A673 (cell line): ENCODE measurements around the gene ARHGAP15. TPM values are rescaled to one million over a fixed set of nuclear protein-coding genes. Genes with fewer than 3 reads are reported as not detected.

Source experiments
- BruUV-seq: library from RNA; stranded (reverse); fragments of 400-500 nt; replicated peaks from 2 replicates; lab custom pipeline; 2021; lab: Mats Ljungman, UMichigan
- CTCF ChIA-PET: fragments of 300-600 bp; sonication (Branson Sonifier 250); formaldehyde crosslinking; loops from one replicate; lab custom pipeline; 2022; ENCODE audit warnings: antibody characterized with exemption; lab: Charles Lee
- POLR2A ChIA-PET: fragments of 300-600 bp; sonication (Branson Sonifier 250); formaldehyde crosslinking; loops from one replicate; lab custom pipeline; 2022; ENCODE audit warnings: antibody characterized with exemption; ENCODE audit not compliant: low non-redundant PET; lab: Charles Lee
- DNase-seq: peaks from one replicate; pipeline ENCODE4 v3.0.0-alpha.2; 2015; ENCODE audit warnings: low spot score
- H3K27ac ChIP-seq: fragments of 200-600 bp; sonication (generic); 2 replicates; pipeline ENCODE4 v1.5.1; 2016; ENCODE audit warnings: mixed run types, low read depth, mild to moderate bottlenecking, mixed read lengths, antibody characterized with exemption, low read length; ENCODE audit not compliant: poor library complexity, severe bottlenecking
- H3K27me3 ChIP-seq: fragments of 200-600 bp; sonication (generic); replicated peaks from 2 replicates; pipeline ENCODE4 v1.6.1; 2017; ENCODE audit warnings: mixed run types, low read depth, mild to moderate bottlenecking, mixed read lengths, antibody characterized with exemption, low read length; ENCODE audit not compliant: insufficient read depth, poor library complexity
- H3K36me3 ChIP-seq: fragments of 200-600 bp; sonication (generic); 2 replicates; pipeline ENCODE4 v1.6.1; 2016; ENCODE audit warnings: mixed run types, mild to moderate bottlenecking, mixed read lengths, antibody characterized with exemption, low read length; ENCODE audit not compliant: insufficient read depth, poor library complexity, severe bottlenecking
- H3K4me1 ChIP-seq: fragments of 200-600 bp; sonication (generic); 2 replicates; pipeline ENCODE4 v1.6.1; 2017; ENCODE audit warnings: mixed run types, mild to moderate bottlenecking, mixed read lengths, antibody characterized with exemption, low read length; ENCODE audit not compliant: insufficient read depth, poor library complexity, severe bottlenecking
- H3K4me3 ChIP-seq: fragments of 200-600 bp; sonication (generic); 2 replicates; pipeline ENCODE4 v1.5.1; 2016; ENCODE audit warnings: low read depth, mixed run types, mild to moderate bottlenecking, mixed read lengths, low read length; ENCODE audit not compliant: poor library complexity, severe bottlenecking
- H3K9me3 ChIP-seq: fragments of 200-600 bp; sonication (generic); 2 replicates; pipeline ENCODE4 v1.6.1; 2016; ENCODE audit warnings: mixed run types, low read depth, mild to moderate bottlenecking, mixed read lengths, antibody characterized with exemption, low read length; ENCODE audit not compliant: poor library complexity, severe bottlenecking
- EZH2 ChIP-seq: fragments of 200-600 bp; sonication (generic); IDR thresholded peaks from 2 replicates; pipeline ENCODE4 v1.6.1; 2017; ENCODE audit warnings: borderline replicate concordance, low read depth, mild to moderate bottlenecking, mixed read lengths, antibody characterized with exemption, low read length; ENCODE audit not compliant: poor library complexity, severe bottlenecking
- intact Hi-C: fragments of 100-400 bp; cut with micrococcal nuclease; formaldehyde crosslinking; loops from one replicate; pipeline ENCODE4 v1.10.0; 2022; ENCODE audit not compliant: unreplicated experiment
- total RNA-seq: library from RNA; stranded (reverse); gene quantifications from 2 replicates; pipeline ENCODE4 v1.2.3, GENCODE V29; 2021
- TF ChIP-seq, protein P1 (sequence below): fragments of 300-800, 200-600 bp; sonication (generic); conservative IDR thresholded peaks from 2 replicates; pipeline ENCODE4 v1.5.1; 2017; ENCODE audit warnings: low read depth, mild to moderate bottlenecking, antibody characterized with exemption, low read length, moderate library complexity, mixed read lengths

Gene ARHGAP15
- total RNA-seq, 1 experiment from 2014 or later = not detected

DNA sequence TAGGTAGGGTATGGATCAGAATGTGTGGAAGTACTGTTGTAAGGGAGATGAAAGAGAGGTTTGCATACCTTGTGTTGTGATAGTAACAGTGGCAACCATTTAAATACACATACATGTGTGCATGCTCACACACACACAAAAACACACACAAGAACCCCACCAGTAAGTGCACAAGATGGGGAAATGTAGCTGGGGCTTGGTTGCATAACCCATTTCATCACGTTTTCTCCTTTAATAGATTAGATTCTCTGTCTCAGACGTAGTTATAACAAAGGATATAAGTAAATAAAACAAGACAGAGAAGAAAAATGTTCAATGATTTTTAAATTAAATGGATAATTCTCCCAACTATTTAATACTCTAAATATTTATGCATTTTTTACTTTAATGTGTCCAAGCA lies 13.4 kb downstream of the ARHGAP15 start:
- no peak for DNase-seq
- no peak for TF ChIP-seq EZH2
- TF ChIP-seq, protein P1, sequence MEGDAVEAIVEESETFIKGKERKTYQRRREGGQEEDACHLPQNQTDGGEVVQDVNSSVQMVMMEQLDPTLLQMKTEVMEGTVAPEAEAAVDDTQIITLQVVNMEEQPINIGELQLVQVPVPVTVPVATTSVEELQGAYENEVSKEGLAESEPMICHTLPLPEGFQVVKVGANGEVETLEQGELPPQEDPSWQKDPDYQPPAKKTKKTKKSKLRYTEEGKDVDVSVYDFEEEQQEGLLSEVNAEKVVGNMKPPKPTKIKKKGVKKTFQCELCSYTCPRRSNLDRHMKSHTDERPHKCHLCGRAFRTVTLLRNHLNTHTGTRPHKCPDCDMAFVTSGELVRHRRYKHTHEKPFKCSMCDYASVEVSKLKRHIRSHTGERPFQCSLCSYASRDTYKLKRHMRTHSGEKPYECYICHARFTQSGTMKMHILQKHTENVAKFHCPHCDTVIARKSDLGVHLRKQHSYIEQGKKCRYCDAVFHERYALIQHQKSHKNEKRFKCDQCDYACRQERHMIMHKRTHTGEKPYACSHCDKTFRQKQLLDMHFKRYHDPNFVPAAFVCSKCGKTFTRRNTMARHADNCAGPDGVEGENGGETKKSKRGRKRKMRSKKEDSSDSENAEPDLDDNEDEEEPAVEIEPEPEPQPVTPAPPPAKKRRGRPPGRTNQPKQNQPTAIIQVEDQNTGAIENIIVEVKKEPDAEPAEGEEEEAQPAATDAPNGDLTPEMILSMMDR = no peak
- Histone ChIP-seq H3K27ac (no peak overlapping the region), H3K4me1 (no peaks in the 10 kb centered on the region), H3K27me3 (no peaks in the 10 kb centered on the region), H3K4me3 (no peak overlapping the region), H3K9me3 (no peaks in the 10 kb centered on the region), H3K36me3 (no peaks in the 10 kb centered on the region)
- CTCF ChIA-PET = no interaction called here
- intact Hi-C loops = no loop called here
- no TSS peak for BruUV-seq
- POLR2A ChIA-PET = no interaction called here

- no peaks in the 10 kb centered on the region for H3K36me3 ChIP-seq
- H3K4me1 ChIP-seq = no peaks in the 10 kb centered on the region
- BruUV-seq = no TSS peak
- POLR2A ChIA-PET = no interaction called here
- no peaks in the 10 kb centered on the region for H3K27me3 ChIP-seq
- intact Hi-C loops = no loop called here
- CTCF ChIA-PET = no interaction called here
- DNase-seq = no peak
- no peak overlapping the region for H3K4me3 ChIP-seq
- TF ChIP-seq, protein P1 = no peak
- TF ChIP-seq EZH2 = no peak
- no peak overlapping the region for H3K27ac ChIP-seq
- no peaks in the 10 kb centered on the region for H3K9me3 ChIP-seq
Measured at GRCh38 chr2:143144813-143145455, 15.7 kb downstream of the ARHGAP15 start.

DNA sequence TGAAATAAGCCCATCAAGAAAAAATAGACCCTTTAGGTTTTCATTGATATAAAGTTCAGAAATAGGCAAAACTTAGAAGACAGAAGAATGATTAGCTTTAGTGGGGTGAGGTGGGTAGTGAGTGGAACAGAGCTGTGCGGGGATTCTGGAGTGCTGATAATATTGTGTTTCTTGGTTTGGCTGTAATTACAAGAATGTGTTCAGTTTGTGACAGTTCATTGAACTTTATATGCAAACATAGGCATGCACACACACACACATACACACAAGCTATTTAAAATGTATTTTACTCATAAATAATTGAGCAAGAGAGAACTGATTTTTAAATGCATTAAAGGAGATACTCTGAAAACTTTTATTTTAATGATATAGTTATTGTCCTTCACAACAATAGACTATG lies 17.1 kb downstream of the ARHGAP15 start:
- Histone ChIP-seq H3K36me3 (no peaks in the 10 kb centered on the region), H3K4me3 (no peak overlapping the region), H3K27me3 (no peaks in the 10 kb centered on the region), H3K9me3 (no peaks in the 10 kb centered on the region), H3K27ac (no peak overlapping the region), H3K4me1 (no peaks in the 10 kb centered on the region)
- no TSS peak for BruUV-seq
- DNase-seq = no peak
- intact Hi-C loops = no loop called here
- ChIA-PET CTCF (no interaction called here), POLR2A (no interaction called here)
- TF ChIP-seq, protein P1 = no peak
- no peak for TF ChIP-seq EZH2
